ENCODE data around the gene RUNX2. TPM values are rescaled to one million over a fixed set of nuclear protein-coding genes. Genes with fewer than 3 reads are reported as not detected.

RUNX2 gene
- total RNA-seq, 2 experiments from 2014 or later, result 8.0 to 9.3 TPM

- ATAC-seq (peak; percentile 40), DNase-seq (no peak)
- Mint-ChIP-seq H3K4me3 (no peak overlapping the region), H3K9me3 (no peaks in the 10 kb centered on the region), H3K27ac (peak overlapping the region; percentile 71), H3K27me3 (no peaks in the 10 kb centered on the region), H3K36me3 (ENCODE audit: low read depth) (no peaks in the 10 kb centered on the region), H3K4me1 (ENCODE audit: low read depth) (peaks cover 22% of the 10 kb centered on the region)
- TF ChIP-seq, protein P1, sequence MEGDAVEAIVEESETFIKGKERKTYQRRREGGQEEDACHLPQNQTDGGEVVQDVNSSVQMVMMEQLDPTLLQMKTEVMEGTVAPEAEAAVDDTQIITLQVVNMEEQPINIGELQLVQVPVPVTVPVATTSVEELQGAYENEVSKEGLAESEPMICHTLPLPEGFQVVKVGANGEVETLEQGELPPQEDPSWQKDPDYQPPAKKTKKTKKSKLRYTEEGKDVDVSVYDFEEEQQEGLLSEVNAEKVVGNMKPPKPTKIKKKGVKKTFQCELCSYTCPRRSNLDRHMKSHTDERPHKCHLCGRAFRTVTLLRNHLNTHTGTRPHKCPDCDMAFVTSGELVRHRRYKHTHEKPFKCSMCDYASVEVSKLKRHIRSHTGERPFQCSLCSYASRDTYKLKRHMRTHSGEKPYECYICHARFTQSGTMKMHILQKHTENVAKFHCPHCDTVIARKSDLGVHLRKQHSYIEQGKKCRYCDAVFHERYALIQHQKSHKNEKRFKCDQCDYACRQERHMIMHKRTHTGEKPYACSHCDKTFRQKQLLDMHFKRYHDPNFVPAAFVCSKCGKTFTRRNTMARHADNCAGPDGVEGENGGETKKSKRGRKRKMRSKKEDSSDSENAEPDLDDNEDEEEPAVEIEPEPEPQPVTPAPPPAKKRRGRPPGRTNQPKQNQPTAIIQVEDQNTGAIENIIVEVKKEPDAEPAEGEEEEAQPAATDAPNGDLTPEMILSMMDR (IDR thresholded peaks at IDR 0.05), result no peak
- POLR2A ChIA-PET, result interaction anchor here (0.7 to 0.8 kb wide), 2 partner anchors 9 to 31 kb away, joined by 3 read pairs; no protein-coding TSS in a partner anchor
- CTCF ChIA-PET, result interaction anchor here (0.7 to 1.9 kb wide), 7 partner anchors 11 to 1227 kb away, joined by 3 to 6 read pairs (median 3); no protein-coding TSS in a partner anchor
- intact Hi-C loops (cut with micrococcal nuclease), result no loop called here
These were observed 375.0 kb downstream of the RUNX2 start for GRCh38 chr6:45702849-45703739.

- H3K27ac Mint-ChIP-seq, result peak overlapping the region; percentile 71
- intact Hi-C loops (cut with micrococcal nuclease), result no loop called here
These were observed 376.1 kb downstream of the RUNX2 start for GRCh38 chr6:45704056-45704800.

DNA sequence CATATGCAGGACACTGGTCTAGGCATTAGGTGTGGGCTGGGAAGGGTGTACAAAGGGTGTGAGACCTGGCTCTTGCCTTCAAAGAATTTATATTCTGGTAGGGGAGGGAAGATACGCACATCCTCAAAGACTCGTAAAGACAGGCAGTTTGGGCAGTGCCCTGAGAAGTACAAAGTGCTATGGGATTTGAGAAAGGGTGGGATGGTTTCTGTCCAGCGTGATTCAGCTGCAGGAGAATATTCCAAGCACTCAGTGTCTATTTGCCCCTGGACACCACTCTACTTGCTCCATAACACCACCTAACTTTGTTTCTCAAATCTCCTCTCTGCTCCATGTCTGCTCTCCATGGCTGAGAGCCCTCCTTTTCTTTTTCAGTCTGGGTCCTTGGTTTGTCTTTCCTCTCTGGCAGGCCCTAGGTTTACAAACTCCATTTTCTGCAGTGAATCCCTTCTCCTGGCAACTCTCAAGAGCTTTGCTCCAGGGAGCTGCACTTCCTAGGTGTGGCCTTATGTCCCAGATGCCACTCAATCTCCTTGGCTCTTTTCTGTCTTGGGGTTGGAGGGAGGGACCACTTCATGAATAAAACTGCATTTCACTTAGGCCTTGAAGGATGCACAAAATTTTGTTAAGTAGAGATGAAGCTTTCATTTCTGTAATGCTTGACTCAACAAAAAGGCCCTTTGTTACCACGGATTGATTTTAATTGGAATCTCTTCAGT lies 377.2 kb downstream of the RUNX2 start:
- Mint-ChIP-seq H3K9me3 (no peaks in the 10 kb centered on the region), H3K36me3 (ENCODE audit: low read depth) (no peaks in the 10 kb centered on the region), H3K27ac (no peak overlapping the region), H3K4me3 (no peak overlapping the region), H3K27me3 (no peaks in the 10 kb centered on the region), H3K4me1 (ENCODE audit: low read depth) (peaks cover 27% of the 10 kb centered on the region)
- ATAC-seq, result no peak
- intact Hi-C loops (cut with micrococcal nuclease), result no loop called here
- DNase-seq, result no peak
- CTCF ChIA-PET, result interaction anchor here (1.3 to 2.1 kb wide), 3 partner anchors 9 to 217 kb away, joined by 4 to 11 read pairs (median 5); no protein-coding TSS in a partner anchor
- POLR2A ChIA-PET, result interaction anchor here (1.1 to 1.6 kb wide), 3 partner anchors 8 to 327 kb away, joined by 3 to 7 read pairs (median 3); partner anchors contain the start of gene SUPT3H
- TF ChIP-seq, protein P1 (IDR thresholded peaks at IDR 0.05), result no peak

More at GRCh38 chr6:45704056-45704800, 376.1 kb downstream of the RUNX2 start:
- ATAC-seq, result no peak
- no peak overlapping the region for H3K4me3 Mint-ChIP-seq
- CTCF ChIA-PET, result interaction anchor here (1.2 to 2.1 kb wide), 4 partner anchors 10 to 218 kb away, joined by 3 to 11 read pairs (median 4); no protein-coding TSS in a partner anchor
- POLR2A ChIA-PET, result interaction anchor here (1.2 to 1.6 kb wide), 2 partner anchors 283 to 326 kb away, joined by 3 to 7 read pairs; partner anchors contain the start of gene SUPT3H
- H3K27me3 Mint-ChIP-seq, result no peaks in the 10 kb centered on the region
- no peaks in the 10 kb centered on the region for H3K36me3 Mint-ChIP-seq (ENCODE audit: low read depth)
- H3K4me1 Mint-ChIP-seq (ENCODE audit: low read depth), result peaks cover 20% of the 10 kb centered on the region
- DNase-seq, result no peak
- H3K9me3 Mint-ChIP-seq, result no peaks in the 10 kb centered on the region
- TF ChIP-seq, protein P1 (IDR thresholded peaks at IDR 0.05), result no peak

DNA sequence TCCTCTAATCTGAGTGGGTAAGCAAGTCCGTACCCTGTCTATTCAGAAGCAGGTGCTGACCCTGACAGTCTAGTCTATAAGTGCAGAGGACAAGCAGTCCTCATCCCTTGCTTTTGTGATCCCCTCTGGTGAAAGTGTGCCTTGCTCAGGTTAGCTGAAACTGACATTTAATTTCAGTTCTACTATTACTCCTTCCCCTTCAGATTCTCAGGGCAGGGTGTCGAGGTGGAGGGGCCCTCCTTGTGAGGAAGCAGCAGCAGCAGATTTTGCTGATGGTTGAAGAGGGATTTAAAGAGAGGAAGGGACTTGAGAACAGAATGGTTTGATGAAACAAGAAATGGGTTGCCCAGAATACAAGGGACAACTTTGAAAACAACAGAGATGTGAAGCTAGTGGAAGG lies 378.2 kb downstream of the RUNX2 start:
- intact Hi-C loops (cut with micrococcal nuclease), result no loop called here
- Mint-ChIP-seq H3K4me3 (no peak overlapping the region), H3K36me3 (ENCODE audit: low read depth) (no peaks in the 10 kb centered on the region), H3K27me3 (no peaks in the 10 kb centered on the region), H3K4me1 (ENCODE audit: low read depth) (peaks cover 38% of the 10 kb centered on the region), H3K9me3 (no peaks in the 10 kb centered on the region), H3K27ac (no peak overlapping the region)
- POLR2A ChIA-PET, result interaction anchor here (1.0 to 1.1 kb wide), 3 partner anchors 10 to 121 kb away, joined by 3 to 4 read pairs (median 4); no protein-coding TSS in a partner anchor
- DNase-seq (peak; percentile 51), ATAC-seq (peak; percentile 10)
- CTCF ChIA-PET, result interaction anchor here (1.3 kb wide), 1 partner anchor 216 kb away, joined by 5 read pairs; no protein-coding TSS in a partner anchor
- TF ChIP-seq, protein P1 (IDR thresholded peaks at IDR 0.05), result no peak
